GM23338 (cell line): ENCODE measurements around the gene ADM2. TPM values are rescaled to one million over a fixed set of nuclear protein-coding genes. Genes with fewer than 3 reads are reported as not detected.

ENCODE experiments used
- ATAC-seq: fragments of 200-7000 bp; cut with Tn5 transposase; 3 replicates; pipeline ENCODE4 v1.9.1; 2020
- DNase-seq: peaks from one replicate; pipeline ENCODE4 v3.0.0-alpha.2; 2015; ENCODE audit warnings: low spot score
- H2AFZ ChIP-seq: fragments of 200-600 bp; sonication (generic); 2 replicates; pipeline ENCODE4 v1.8.0; 2016; ENCODE audit warnings: antibody characterized with exemption, mild to moderate bottlenecking, moderate library complexity
- H3F3A ChIP-seq: fragments of 200-600 bp; sonication (generic); replicated peaks from 2 replicates; pipeline ENCODE4 v1.8.0; 2017; ENCODE audit warnings: antibody characterized with exemption, mixed run types, low read depth
- H3K27ac ChIP-seq: fragments of 200-600 bp; sonication (generic); 2 replicates; pipeline ENCODE4 v1.6.1; 2016; ENCODE audit warnings: low read depth
- H3K27me3 ChIP-seq: fragments of 200-600 bp; sonication (generic); 2 replicates; pipeline ENCODE4 v1.8.0; 2016; ENCODE audit warnings: mild to moderate bottlenecking, mixed run types, moderate library complexity; ENCODE audit not compliant: insufficient read depth
- H3K36me3 ChIP-seq: fragments of 200-600 bp; sonication (generic); 2 replicates; pipeline ENCODE4 v1.8.0; 2016; ENCODE audit warnings: mild to moderate bottlenecking; ENCODE audit not compliant: insufficient read depth
- H3K4me1 ChIP-seq: fragments of 200-600 bp; sonication (generic); 2 replicates; pipeline ENCODE4 v1.8.0; 2016; ENCODE audit warnings: mild to moderate bottlenecking, moderate library complexity; ENCODE audit not compliant: insufficient read depth
- H3K4me2 ChIP-seq: fragments of 200-600 bp; sonication (generic); 2 replicates; pipeline ENCODE4 v1.7.1; 2017; ENCODE audit warnings: mixed run types
- H3K4me3 ChIP-seq: fragments of 200-600 bp; sonication (generic); 2 replicates; pipeline ENCODE4 v1.6.1; 2016; ENCODE audit warnings: mixed run types
- H3K79me2 ChIP-seq: fragments of 200-600 bp; sonication (generic); replicated peaks from 2 replicates; pipeline ENCODE4 v1.8.0; 2017; ENCODE audit warnings: mild to moderate bottlenecking; ENCODE audit not compliant: insufficient read depth
- H3K9me2 ChIP-seq: fragments of 200-600 bp; sonication (generic); 2 replicates; pipeline ENCODE4 v1.8.0; 2017; ENCODE audit not compliant: insufficient read depth
- H4K20me1 ChIP-seq: fragments of 200-600 bp; sonication (generic); replicated peaks from 2 replicates; pipeline ENCODE4 v1.8.0; 2017; ENCODE audit warnings: mild to moderate bottlenecking; ENCODE audit not compliant: insufficient read depth
- H3K27ac Mint-ChIP-seq: 2 replicates; pipeline ENCODE4 v1.8.0; 2020; ENCODE audit warnings: inconsistent platforms, mild to moderate bottlenecking, moderate library complexity, mixed read lengths
- H3K27me3 Mint-ChIP-seq: 3 replicates; pipeline ENCODE4 v1.8.0; 2022; ENCODE audit warnings: low read depth, mild to moderate bottlenecking, moderate library complexity, mixed read lengths, inconsistent platforms; ENCODE audit not compliant: insufficient read depth, poor library complexity
- H3K36me3 Mint-ChIP-seq: 3 replicates; pipeline ENCODE4 v1.8.0; 2021; ENCODE audit warnings: low read depth, mild to moderate bottlenecking, inconsistent platforms, moderate library complexity, mixed read lengths
- H3K4me1 Mint-ChIP-seq: 3 replicates; pipeline ENCODE4 v1.8.0; 2020; ENCODE audit warnings: mild to moderate bottlenecking, inconsistent platforms, mixed read lengths
- H3K4me3 Mint-ChIP-seq: 3 replicates; pipeline ENCODE4 v1.8.0; 2021; ENCODE audit warnings: moderate library complexity, mild to moderate bottlenecking, inconsistent platforms, mixed read lengths
- H3K9me3 Mint-ChIP-seq: 3 replicates; pipeline ENCODE4 v1.8.0; 2020; ENCODE audit warnings: moderate library complexity, mild to moderate bottlenecking, inconsistent platforms, mixed read lengths
- EZH2 ChIP-seq: fragments of 200-600 bp; sonication (generic); IDR thresholded peaks from one replicate; pipeline ENCODE4 v1.8.0; 2017; ENCODE audit warnings: antibody characterized with exemption, mild to moderate bottlenecking, low read depth; ENCODE audit not compliant: unreplicated experiment
- EZH2phosphoT487 ChIP-seq: fragments of 200-600 bp; sonication (generic); IDR thresholded peaks from one replicate; pipeline ENCODE4 v1.8.1; 2018; ENCODE audit warnings: antibody characterized with exemption; ENCODE audit not compliant: unreplicated experiment
- JUNB ChIP-seq: IDR thresholded peaks from one replicate; pipeline ENCODE4 v1.6.1; 2016; ENCODE audit warnings: antibody characterized with exemption; ENCODE audit not compliant: unreplicated experiment
- NANOG ChIP-seq: IDR thresholded peaks from 2 replicates; pipeline ENCODE4 v1.6.1; 2016; ENCODE audit warnings: antibody characterized with exemption, borderline replicate concordance
- REST ChIP-seq: IDR thresholded peaks from one replicate; pipeline ENCODE4 v1.6.1; 2018; ENCODE audit warnings: antibody characterized with exemption; ENCODE audit not compliant: unreplicated experiment
- ZNF114 ChIP-seq: fragments of 250-450 bp; sonication (Bioruptor Pico); IDR thresholded peaks from 2 replicates; pipeline ENCODE4 v1.5.0; 2020; ENCODE audit warnings: mild to moderate bottlenecking, moderate library complexity
- ZNF331 ChIP-seq: fragments of 250-450 bp; sonication (Bioruptor Pico); IDR thresholded peaks from 2 replicates; pipeline ENCODE4 v1.5.0; 2020; ENCODE audit warnings: low read depth, mild to moderate bottlenecking, moderate library complexity
- ZNF462 ChIP-seq: fragments of 250-450 bp; sonication (Bioruptor Pico); IDR thresholded peaks from 2 replicates; pipeline ENCODE4 v1.5.0; 2020; ENCODE audit warnings: mild to moderate bottlenecking, moderate library complexity
- polyA plus RNA-seq: library from polyadenylated mRNA; unstranded; fragments of >200 nt; fragmentation: Nextera tagmentation; extraction: Ambion mirVana; gene quantifications from 2 replicates; pipeline ENCODE4 v1.2.1, GENCODE V29; 2016
- total RNA-seq: library from RNA; depleted of rRNA; stranded (reverse); fragments of >200 nt; shearing (Covaris generic); gene quantifications from 2 replicates; pipeline ENCODE4 v1.2.3, GENCODE V29; 2014

The ADM2 gene
- total and polyA plus RNA-seq, 2 experiments from 2014 or later = 3.3 to 7.1 TPM

GRCh38 chr22:50469377-50470305 is 11.7 kb upstream of the ADM2 start:
- Histone ChIP-seq H3K27me3 (no peaks in the 10 kb centered on the region), H3K4me3 (no peak overlapping the region; the same call in 1 of the 2 replicates), H3K4me2 (peak overlapping the region; percentile 60; the same call in 1 of the 2 replicates), H3F3A (no peaks in the 10 kb centered on the region), H4K20me1 (peaks cover 40% of the 10 kb centered on the region), H3K27ac (no peak overlapping the region), H2AFZ (no peak overlapping the region), H3K4me1 (peaks cover 14% of the 10 kb centered on the region; the same call in 1 of the 2 replicates), H3K79me2 (peaks cover 61% of the 10 kb centered on the region), H3K36me3 (no peaks in the 10 kb centered on the region), H3K9me2 (no peaks in the 10 kb centered on the region)
- DNase-seq (peak; percentile 56), ATAC-seq (peak; percentile 67)
- peaks cover 33% of the 10 kb centered on the region for H3K4me1 Mint-ChIP-seq
- H3K27me3 Mint-ChIP-seq = peaks cover 18% of the 10 kb centered on the region
- TF ChIP-seq ZNF462 (CRISPR knock-in tag) (no peak), NANOG (no peak)
- 0 out of 2 replicates have a peak overlapping the region, but pooled peaks have one; percentile 24 for H3K27ac Mint-ChIP-seq
- H3K4me3 Mint-ChIP-seq = no peak overlapping the region
- H3K36me3 Mint-ChIP-seq = peaks cover 13% of the 10 kb centered on the region
- H3K9me3 Mint-ChIP-seq = no peaks in the 10 kb centered on the region

GRCh38 chr22:50470491-50470890 is 10.9 kb upstream of the ADM2 start:
- H3K27ac Mint-ChIP-seq = peak overlapping the region; percentile 24; the same call in 1 of the 2 replicates
- no peaks in the 10 kb centered on the region for H3K27me3 ChIP-seq
- H3K27ac ChIP-seq = no peak overlapping the region
- no peaks in the 10 kb centered on the region for H3K36me3 ChIP-seq
- no peaks in the 10 kb centered on the region for H3K9me2 ChIP-seq
- peaks cover 17% of the 10 kb centered on the region for H3K4me1 ChIP-seq
- H2AFZ ChIP-seq = no peak overlapping the region
- peaks cover 61% of the 10 kb centered on the region for H3K79me2 ChIP-seq
- ATAC-seq = no peak
- no peaks in the 10 kb centered on the region for H3F3A ChIP-seq
- no peak overlapping the region for H3K4me2 ChIP-seq
- peaks cover 13% of the 10 kb centered on the region for H3K36me3 Mint-ChIP-seq
- no peak overlapping the region; the same call in 1 of the 2 replicates for H3K4me3 ChIP-seq
- H3K27me3 Mint-ChIP-seq = peaks cover 18% of the 10 kb centered on the region
- peaks cover 36% of the 10 kb centered on the region for H3K4me1 Mint-ChIP-seq
- peaks cover 40% of the 10 kb centered on the region for H4K20me1 ChIP-seq
- H3K9me3 Mint-ChIP-seq = no peaks in the 10 kb centered on the region
- no peak overlapping the region; the same call in 2 of the 3 replicates for H3K4me3 Mint-ChIP-seq
- DNase-seq = no peak
- TF ChIP-seq ZNF114 (CRISPR knock-in tag) (no peak), REST (no peak), ZNF331 (CRISPR knock-in tag) (no peak), EZH2 (no peak), EZH2phosphoT487 (no peak), JUNB (no peak)
